ENCODE data around the gene ARL10. TPM values are rescaled to one million over a fixed set of nuclear protein-coding genes. Genes with fewer than 3 reads are reported as not detected.

ARL10 gene
- total RNA-seq, 1 donor from 2014 or later = 40.0 TPM

Small RNAs within 50 kb of the gene (microRNA-seq; reads per million reads assigned to microRNA genes)
- 19.5 reads per million, percentile 34 among the genes with 10 or more reads in this experiment for gene MIR1271

Other genes starting within 250 kb of the ARL10 start
- 43.6 and 45.3 TPM in 2 replicates for gene SIMC1, start 127.1 kb upstream of the ARL10 start, total RNA-seq
- gene KIAA1191, start 3.7 kb upstream of the ARL10 start, total RNA-seq = 112 and 118 TPM in 2 replicates
- 40.9 and 42.4 TPM in 2 replicates for gene NOP16, start 23.1 kb downstream of the ARL10 start, total RNA-seq
- 91.2 and 92.5 TPM in 2 replicates for gene HIGD2A, start 23.3 kb downstream of the ARL10 start, total RNA-seq
- 31.6 and 36.0 TPM in 2 replicates for gene CLTB, start 51.1 kb downstream of the ARL10 start, total RNA-seq
- gene FAF2, start 82.9 kb downstream of the ARL10 start, total RNA-seq = 49.3 and 50.3 TPM in 2 replicates
- gene RNF44, start 171.9 kb downstream of the ARL10 start, total RNA-seq = 93.8 and 97.1 TPM in 2 replicates
- gene CDHR2, start 183.9 kb downstream of the ARL10 start, total RNA-seq = not detected in 2 replicates
- gene GPRIN1, start 244.7 kb downstream of the ARL10 start, total RNA-seq = 35.9 and 39.0 TPM in 2 replicates